Measurements from ENCODE around the gene AFP.

DNA sequence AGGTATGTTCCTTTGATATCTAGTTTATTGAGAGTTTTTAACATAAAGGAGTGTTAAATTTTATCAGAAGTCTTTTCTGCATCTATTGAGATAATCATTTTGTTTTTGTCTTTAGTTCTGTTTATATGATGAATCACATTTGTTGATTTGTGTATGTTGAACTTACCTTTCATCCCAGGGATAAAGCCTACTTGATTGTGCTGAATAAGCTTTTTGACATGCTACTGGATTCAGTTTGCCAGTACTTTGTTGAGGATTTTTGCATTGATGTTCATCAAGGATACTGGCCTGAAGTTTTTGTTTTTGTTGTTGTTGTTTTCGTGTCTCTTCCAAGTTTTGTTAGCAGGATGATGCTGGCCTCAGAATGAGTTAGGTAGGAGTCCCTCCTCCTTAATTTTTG lies 34.7 kb downstream of the AFP start:
- no peak for TF ChIP-seq CTCF (conservative IDR thresholded peaks at IDR 0.05; ENCODE audit: low read depth, low read length)
- no peak for TF ChIP-seq POLR2A (IDR thresholded peaks at IDR 0.05; ENCODE audit: low read depth, low read length)
- TF ChIP-seq BHLHE40 (IDR thresholded peaks at IDR 0.05; ENCODE audit: low read depth, low read length) = no peak
- no peak for TF ChIP-seq CHD1 (IDR thresholded peaks at IDR 0.05; ENCODE audit: low read depth, low read length)
- TF ChIP-seq SMC3 (IDR thresholded peaks at IDR 0.05; ENCODE audit: low read depth, low read length) = no peak
